H9 (cell line): ENCODE measurements around the gene ANKRD11. TPM values are rescaled to one million over a fixed set of nuclear protein-coding genes. Genes with fewer than 3 reads are reported as not detected.

ENCODE experiments used
- DNase-seq: peaks from one replicate; pipeline ENCODE4 v3.0.0-alpha.2; 2017
- H2AFZ ChIP-seq: one replicate; pipeline ENCODE4 v1.6.1; 2013; ENCODE audit warnings: mild to moderate bottlenecking, low read length, control low read depth, moderate library complexity
- H2AK5ac ChIP-seq: 2 replicates; pipeline ENCODE4 v1.6.1; 2013; ENCODE audit warnings: low read length, control low read depth, mixed read lengths; ENCODE audit not compliant: insufficient read length
- H2BK120ac ChIP-seq: one replicate; pipeline ENCODE4 v1.6.1; 2013; ENCODE audit warnings: low read depth, mild to moderate bottlenecking, low read length, control low read depth, inconsistent platforms; ENCODE audit not compliant: poor library complexity, severe bottlenecking
- H2BK12ac ChIP-seq: 2 replicates; pipeline ENCODE4 v1.6.1; 2013; ENCODE audit warnings: low read length, control low read depth, mixed read lengths, low read depth; ENCODE audit not compliant: insufficient read length
- H2BK15ac ChIP-seq: 2 replicates; pipeline ENCODE4 v1.6.1; 2013; ENCODE audit warnings: low read depth, low read length, control low read depth
- H2BK20ac ChIP-seq: one replicate; pipeline ENCODE4 v1.6.1; 2013; ENCODE audit warnings: low read depth, mild to moderate bottlenecking, low read length, control low read depth, inconsistent platforms; ENCODE audit not compliant: poor library complexity, severe bottlenecking
- H2BK5ac ChIP-seq: 2 replicates; pipeline ENCODE4 v1.6.1; 2013; ENCODE audit warnings: low read length, control low read depth, mixed read lengths; ENCODE audit not compliant: insufficient read length
- H3K14ac ChIP-seq: 2 replicates; pipeline ENCODE4 v1.6.1; 2013; ENCODE audit warnings: low read length, control low read depth; ENCODE audit not compliant: insufficient read depth
- H3K18ac ChIP-seq: 2 replicates; pipeline ENCODE4 v1.6.1; 2013; ENCODE audit warnings: low read depth, mild to moderate bottlenecking, mixed read lengths, low read length, control low read depth; ENCODE audit not compliant: insufficient read length
- H3K23ac ChIP-seq: 2 replicates; pipeline ENCODE4 v1.6.1; 2013; ENCODE audit warnings: low read length, control low read depth, mixed read lengths, low read depth; ENCODE audit not compliant: insufficient read length
- H3K23me2 ChIP-seq: 2 replicates; pipeline ENCODE4 v1.6.1; 2013; ENCODE audit warnings: low read depth, mild to moderate bottlenecking, mixed read lengths, low read length, control low read depth; ENCODE audit not compliant: insufficient read length, poor library complexity, severe bottlenecking
- H3K27ac ChIP-seq: 2 replicates; pipeline ENCODE4 v1.5.1; 2013; ENCODE audit warnings: low read length, control low read depth, mixed read lengths, low read depth; ENCODE audit not compliant: insufficient read length
- H3K27me3 ChIP-seq: 2 replicates; pipeline ENCODE4 v1.6.1; 2013; ENCODE audit warnings: low read length, control low read depth, inconsistent platforms; ENCODE audit not compliant: insufficient read depth
- H3K4ac ChIP-seq: 2 replicates; pipeline ENCODE4 v1.6.1; 2013; ENCODE audit warnings: low read depth, mild to moderate bottlenecking, control low read depth, inconsistent platforms, low read length, moderate library complexity
- H3K4me1 ChIP-seq: 2 replicates; pipeline ENCODE4 v1.6.1; 2013; ENCODE audit warnings: low read length, control low read depth, inconsistent platforms; ENCODE audit not compliant: insufficient read depth
- H3K4me2 ChIP-seq: 2 replicates; pipeline ENCODE4 v1.6.1; 2013; ENCODE audit warnings: low read length, control low read depth, mixed read lengths; ENCODE audit not compliant: insufficient read length, insufficient read depth
- H3K56ac ChIP-seq: 2 replicates; pipeline ENCODE4 v1.6.1; 2013; ENCODE audit warnings: low read depth, mild to moderate bottlenecking, mixed read lengths, low read length, control low read depth; ENCODE audit not compliant: insufficient read length
- H3K79me1 ChIP-seq: 2 replicates; pipeline ENCODE4 v1.6.1; 2013; ENCODE audit warnings: low read depth, mild to moderate bottlenecking, moderate library complexity, low read length, control low read depth, inconsistent platforms; ENCODE audit not compliant: insufficient read depth, poor library complexity, severe bottlenecking
- H3K79me2 ChIP-seq: 2 replicates; pipeline ENCODE4 v1.6.1; 2013; ENCODE audit warnings: low read length, control low read depth, inconsistent platforms; ENCODE audit not compliant: insufficient read depth
- H3K9ac ChIP-seq: 2 replicates; pipeline ENCODE4 v1.6.1; 2013; ENCODE audit warnings: low read length, control low read depth, mixed read lengths; ENCODE audit not compliant: insufficient read length; ENCODE audit errors: extremely low read depth
- H3K9me3 ChIP-seq: one replicate; pipeline ENCODE4 v1.6.1; 2013; ENCODE audit warnings: low read depth, low read length, inconsistent platforms; ENCODE audit not compliant: control insufficient read depth
- H3T11ph ChIP-seq: one replicate; pipeline ENCODE4 v1.6.1; 2013; ENCODE audit warnings: mild to moderate bottlenecking, low read length, control low read depth, inconsistent platforms
- H4K20me1 ChIP-seq: one replicate; pipeline ENCODE4 v1.6.1; 2013; ENCODE audit not compliant: control insufficient read depth, insufficient read length, insufficient read depth
- H4K5ac ChIP-seq: 2 replicates; pipeline ENCODE4 v1.6.1; 2013; ENCODE audit warnings: low read depth, mild to moderate bottlenecking, mixed read lengths, low read length, control low read depth; ENCODE audit not compliant: insufficient read length
- H4K8ac ChIP-seq: replicated peaks from 2 replicates; pipeline ENCODE4 v1.6.1; 2013; ENCODE audit warnings: low read length, control low read depth, mixed read lengths, low read depth; ENCODE audit not compliant: insufficient read length
- H4K91ac ChIP-seq: 2 replicates; pipeline ENCODE4 v1.6.1; 2013; ENCODE audit warnings: low read depth, mild to moderate bottlenecking, moderate library complexity, mixed read lengths, low read length, control low read depth; ENCODE audit not compliant: insufficient read length
- H3K27ac Mint-ChIP-seq, 3 experiments: 2 replicates in 2 of 3; 3 replicates in 1 of 3; pipeline ENCODE4 v1.8.0; 2020 to 2021; ENCODE audit warnings: mixed read lengths in 3 of 3, mild to moderate bottlenecking in 1 of 3, moderate library complexity in 1 of 3
- H3K27me3 Mint-ChIP-seq: 2 replicates; pipeline ENCODE4 v1.8.0; 2021; ENCODE audit warnings: low read depth, mild to moderate bottlenecking, moderate library complexity, mixed read lengths
- H3K36me3 Mint-ChIP-seq, 3 experiments: 2 replicates in 2 of 3; 3 replicates in 1 of 3; pipeline ENCODE4 v1.8.0; 2020 to 2021; ENCODE audit warnings: low read depth in 3 of 3, mixed read lengths in 3 of 3; ENCODE audit not compliant: insufficient read depth in 1 of 3
- H3K4me1 Mint-ChIP-seq, 2 experiments: 2 replicates each; pipeline ENCODE4 v1.8.0; 2020; ENCODE audit warnings: mixed read lengths in 2 of 2
- H3K4me3 Mint-ChIP-seq, 2 experiments: 2 replicates in 1 of 2; 3 replicates in 1 of 2; pipeline ENCODE4 v1.8.0; 2020 to 2021; ENCODE audit warnings: mild to moderate bottlenecking in 2 of 2, mixed read lengths in 2 of 2, moderate library complexity in 1 of 2
- H3K9me3 Mint-ChIP-seq, 2 experiments: 2 replicates in 1 of 2; 3 replicates in 1 of 2; pipeline ENCODE4 v1.8.0; 2020; ENCODE audit warnings: mild to moderate bottlenecking in 2 of 2, mixed read lengths in 2 of 2, moderate library complexity in 1 of 2
- WGBS: extraction: QIAGEN DNeasy Blood & Tissue Kit; methylation state at CpG from one replicate; pipeline ENCODE4 v1.1.7; 2013; ENCODE audit warnings: missing lambda C conversion rate, low lambda C conversion rate, mixed read lengths; ENCODE audit not compliant: insufficient read length; ENCODE audit errors: extremely low coverage; 5-methylcytosine and 5-hydroxymethylcytosine counted together
- total RNA-seq: library from RNA; stranded (reverse); gene quantifications from 2 replicates; pipeline ENCODE4 v1.2.1, GENCODE V29; 2021
- TF ChIP-seq, protein P1 (sequence below): fragments of 200-600 bp; sonication (generic); conservative IDR thresholded peaks from 3 replicates; pipeline ENCODE4 v1.8.0; 2021; ENCODE audit warnings: antibody characterized with exemption, mild to moderate bottlenecking

The ANKRD11 gene
- total RNA-seq, 1 experiment from 2014 or later: 181 TPM

DNA sequence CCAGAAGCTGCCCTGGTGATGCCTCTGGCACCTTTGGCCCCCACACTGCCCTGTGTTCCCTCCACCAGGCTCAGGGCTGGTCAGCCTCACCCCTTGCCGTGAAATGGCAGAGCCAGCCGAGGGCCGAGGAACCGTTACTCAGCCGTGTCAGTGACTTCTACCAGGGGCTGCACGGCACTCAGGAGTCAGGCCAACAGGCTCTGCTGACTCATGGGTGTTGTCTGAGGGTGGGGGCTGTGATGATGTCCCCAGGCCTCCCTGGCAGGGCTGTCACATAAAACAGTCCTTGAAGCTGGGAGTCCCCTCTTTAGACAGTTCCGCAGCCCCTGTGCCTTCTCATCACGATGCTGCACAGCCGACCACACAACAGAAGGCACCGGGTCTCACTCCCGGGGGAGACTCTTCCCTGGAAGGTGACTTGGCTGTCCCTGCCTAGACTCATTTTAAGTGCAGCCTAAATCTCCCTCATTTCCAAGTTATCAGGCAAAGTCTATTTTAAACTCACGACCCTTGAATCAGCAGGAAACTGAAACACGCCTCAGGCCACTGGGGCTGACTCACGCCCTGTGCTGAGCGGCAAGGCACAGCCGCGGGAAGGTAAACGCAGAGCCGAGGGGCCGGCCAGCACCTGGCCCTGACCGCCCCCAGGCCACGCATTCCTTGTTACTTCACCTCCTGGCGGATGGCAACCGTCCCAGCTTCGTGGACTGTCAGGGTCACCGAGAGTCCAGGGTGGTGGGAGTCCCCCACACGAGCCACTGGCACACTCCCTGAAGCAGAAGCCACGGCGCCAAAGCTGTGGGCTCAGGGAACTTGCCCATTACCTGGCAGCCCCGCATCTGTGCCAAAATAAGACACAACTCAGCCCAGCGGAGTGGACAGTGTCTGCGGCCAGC, 170.2 kb downstream of the ANKRD11 start:
- Histone ChIP-seq H3K9ac (no peak overlapping the region), H4K20me1 (no peaks in the 10 kb centered on the region), H3K27ac (no peak overlapping the region), H3K56ac (no peak overlapping the region), H3K18ac (no peak overlapping the region), H3K9me3 (no peaks in the 10 kb centered on the region), H4K8ac (no peak overlapping the region), H4K5ac (no peak overlapping the region), H2AFZ (no peak overlapping the region), H3K4ac (no peak overlapping the region), H2AK5ac (no peak overlapping the region), H3K14ac (peak overlapping the region; percentile 18; the same call in 1 of the 2 replicates), H3K79me1 (peaks cover 8% of the 10 kb centered on the region), H2BK15ac (no peak overlapping the region), H2BK120ac (no peak overlapping the region), H3K79me2 (peaks cover 75% of the 10 kb centered on the region; the same call in 1 of the 2 replicates), H3K23ac (no peak overlapping the region), H3K23me2 (no peaks in the 10 kb centered on the region), H2BK5ac (no peak overlapping the region), H3K4me2 (peak overlapping the region; percentile 17), H3K4me1 (peaks cover 14% of the 10 kb centered on the region; the same call in 1 of the 2 replicates), H2BK20ac (no peak overlapping the region), H2BK12ac (no peak overlapping the region), H3T11ph (no peak overlapping the region), H4K91ac (no peak overlapping the region), H3K27me3 (no peaks in the 10 kb centered on the region)
- no peak overlapping the region; a peak in 1 of 5 replicates for H3K4me3 Mint-ChIP-seq
- peak; percentile 61 for DNase-seq
- H3K36me3 Mint-ChIP-seq: peaks cover 4 to 19% (median 16%) of the 10 kb centered on the region in 3 experiments; a peak in 4 of 7 replicates
- H3K4me1 Mint-ChIP-seq: peaks cover 74 to 89% of the 10 kb centered on the region in 2 experiments
- H3K9me3 Mint-ChIP-seq: no peaks in the 10 kb centered on the region; a peak in 1 of 5 replicates
- H3K27ac Mint-ChIP-seq: peak overlapping the region; percentile 25 to 59 (median 55); a peak in 4 of 7 replicates
- WGBS: no CpG with 5 or more reads among the region's 32 CpGs
- H3K27me3 Mint-ChIP-seq: no peaks in the 10 kb centered on the region; the same call in 1 of the 2 replicates
- TF ChIP-seq, protein P1, sequence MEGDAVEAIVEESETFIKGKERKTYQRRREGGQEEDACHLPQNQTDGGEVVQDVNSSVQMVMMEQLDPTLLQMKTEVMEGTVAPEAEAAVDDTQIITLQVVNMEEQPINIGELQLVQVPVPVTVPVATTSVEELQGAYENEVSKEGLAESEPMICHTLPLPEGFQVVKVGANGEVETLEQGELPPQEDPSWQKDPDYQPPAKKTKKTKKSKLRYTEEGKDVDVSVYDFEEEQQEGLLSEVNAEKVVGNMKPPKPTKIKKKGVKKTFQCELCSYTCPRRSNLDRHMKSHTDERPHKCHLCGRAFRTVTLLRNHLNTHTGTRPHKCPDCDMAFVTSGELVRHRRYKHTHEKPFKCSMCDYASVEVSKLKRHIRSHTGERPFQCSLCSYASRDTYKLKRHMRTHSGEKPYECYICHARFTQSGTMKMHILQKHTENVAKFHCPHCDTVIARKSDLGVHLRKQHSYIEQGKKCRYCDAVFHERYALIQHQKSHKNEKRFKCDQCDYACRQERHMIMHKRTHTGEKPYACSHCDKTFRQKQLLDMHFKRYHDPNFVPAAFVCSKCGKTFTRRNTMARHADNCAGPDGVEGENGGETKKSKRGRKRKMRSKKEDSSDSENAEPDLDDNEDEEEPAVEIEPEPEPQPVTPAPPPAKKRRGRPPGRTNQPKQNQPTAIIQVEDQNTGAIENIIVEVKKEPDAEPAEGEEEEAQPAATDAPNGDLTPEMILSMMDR: no peak
